HG02588 (cell line): Measurements from ENCODE around the gene RGMB.

Source experiments
- ATAC-seq: cut with Tn5 transposase; IDR thresholded peaks from one replicate; pipeline ENCODE4 v1.9.1; 2021; ENCODE audit warnings: mild to moderate bottlenecking, moderate library complexity; ENCODE audit not compliant: unreplicated experiment

RGMB gene

DNA sequence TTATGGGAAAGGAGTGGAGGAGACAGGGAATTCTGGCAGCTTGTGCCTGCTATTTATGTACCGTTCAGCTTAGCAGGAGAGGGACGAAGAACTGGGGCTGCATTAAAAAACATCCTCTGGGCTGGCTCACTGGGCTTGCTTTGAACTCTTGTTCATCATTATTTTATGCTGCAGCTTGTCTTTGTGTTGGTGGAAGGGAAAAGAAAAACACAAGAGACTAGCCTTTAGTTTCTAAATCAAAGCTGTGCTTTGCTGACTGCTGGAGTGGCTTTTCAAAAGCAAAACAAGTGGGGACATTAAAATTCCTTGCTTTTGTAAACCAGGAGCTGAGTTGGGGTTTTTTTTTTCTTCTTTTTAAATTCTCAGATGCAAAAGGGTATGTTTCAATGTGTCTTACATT is 5.9 kb upstream of the RGMB start:
- ATAC-seq: no peak

DNA sequence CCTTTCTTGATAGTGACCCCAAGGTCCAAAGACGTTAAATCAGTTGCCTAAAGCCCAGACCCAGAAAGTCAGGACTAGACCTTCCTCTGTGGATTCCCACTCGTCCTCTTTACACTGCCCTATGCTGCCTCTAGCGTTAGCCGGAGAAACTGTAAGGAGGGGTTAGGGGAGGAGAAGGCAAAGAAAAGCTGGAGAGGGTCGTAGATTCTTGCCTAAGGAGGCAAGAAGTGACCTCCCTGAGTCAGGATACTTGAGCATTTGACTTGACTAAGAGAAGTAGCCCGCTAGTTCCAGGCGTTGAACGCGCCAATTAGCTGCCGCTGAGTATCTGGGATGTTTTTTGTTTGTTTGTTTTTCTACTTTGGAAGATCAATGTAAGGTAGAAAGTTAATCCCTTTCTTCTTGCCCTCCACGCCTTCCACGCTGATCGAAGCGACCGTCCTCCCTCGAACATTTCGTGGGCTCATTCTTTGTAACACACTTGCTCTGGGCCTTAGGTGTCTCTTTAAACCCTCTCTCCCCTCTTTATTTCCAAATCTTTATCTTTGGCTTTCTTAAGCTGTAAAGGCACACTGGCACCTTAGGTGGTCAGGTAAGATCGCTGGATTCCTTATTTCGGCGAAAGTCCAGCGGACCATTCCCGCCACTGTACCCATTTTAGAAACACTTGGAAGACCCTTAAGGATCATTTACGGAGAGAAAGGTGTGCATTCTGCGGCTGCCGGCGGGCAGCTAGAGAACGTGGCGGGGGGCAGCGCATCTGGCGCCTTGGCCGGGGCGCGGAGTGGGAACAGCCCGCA is 5.1 kb upstream of the RGMB start:
- peak; percentile 44 for ATAC-seq

- ATAC-seq: no peak
Measured at GRCh38 chr5:98768960-98769209, 4.6 kb upstream of the RGMB start.

- no peak for ATAC-seq
Measured at GRCh38 chr5:98769210-98769958, 4.1 kb upstream of the RGMB start.

DNA sequence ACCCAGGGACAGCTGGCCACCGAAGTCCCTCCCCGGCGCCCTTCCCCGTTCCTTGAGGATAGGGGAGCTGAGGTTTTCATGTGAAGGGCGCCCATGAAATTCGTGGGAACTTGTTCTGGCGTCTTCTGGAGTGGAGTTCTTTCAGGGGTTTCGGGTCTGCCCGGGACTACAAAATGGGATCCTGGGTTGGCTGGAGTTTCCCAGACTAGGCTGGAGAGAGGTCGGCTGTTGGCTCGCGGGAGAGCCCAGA is 3.6 kb upstream of the RGMB start:
- ATAC-seq: no peak

- no peak for ATAC-seq
Measured at GRCh38 chr5:98770209-98770910, 3.1 kb upstream of the RGMB start.

GRCh38 chr5:98770911-98771322 is 2.5 kb upstream of the RGMB start:
- ATAC-seq: no peak

DNA sequence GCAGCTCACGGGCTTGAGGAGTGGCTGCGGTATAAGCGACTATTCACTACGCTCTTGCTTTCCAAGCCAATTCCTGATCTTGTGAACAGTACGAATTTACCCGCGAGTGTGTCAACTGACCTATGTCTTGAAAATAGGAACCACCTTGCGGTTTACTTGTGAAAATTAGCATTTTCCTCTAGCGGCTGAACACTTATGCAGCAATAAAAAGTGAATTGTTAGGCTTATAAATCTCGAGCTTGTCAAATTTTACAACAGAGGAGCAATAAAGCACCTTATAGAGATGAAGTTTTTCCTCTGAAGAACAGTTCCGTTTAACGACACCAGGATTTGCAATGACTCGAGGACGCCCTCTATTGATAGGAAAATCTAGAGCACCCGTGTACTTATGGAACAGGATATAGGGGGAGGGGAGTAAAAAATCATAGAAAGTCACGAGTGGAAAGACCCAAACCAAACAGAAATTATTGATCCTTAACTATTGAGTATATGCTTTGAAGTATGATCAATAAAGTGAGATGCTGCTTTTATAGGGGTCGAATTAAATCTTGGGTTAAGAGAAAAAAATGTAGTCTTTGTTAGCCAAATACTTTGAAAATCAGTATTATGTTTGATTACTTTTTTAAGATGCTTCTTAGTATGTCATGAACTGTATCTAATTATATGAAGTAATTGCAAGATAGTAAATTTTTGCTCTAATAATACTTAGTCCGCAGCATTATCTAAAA is 1.9 kb upstream of the RGMB start:
- ATAC-seq: no peak

- ATAC-seq: no peak
Measured at GRCh38 chr5:98772415-98773213, 849 bp upstream of the RGMB start.

DNA sequence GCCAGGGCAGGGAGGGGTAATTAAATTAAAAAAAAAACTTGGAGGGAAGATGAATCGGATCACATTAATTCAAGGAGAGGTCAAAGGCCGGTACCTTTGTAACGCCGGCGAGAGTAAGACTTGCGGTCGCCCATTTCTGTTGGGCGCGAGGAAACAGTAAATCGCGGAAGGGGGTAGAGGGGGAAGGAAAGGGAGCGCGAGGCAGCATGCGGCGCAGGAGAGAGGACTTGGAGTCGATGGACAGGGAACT is 324 bp upstream of the RGMB start:
- ATAC-seq: no peak

- peak; percentile 22 for ATAC-seq
Measured at GRCh38 chr5:98774192-98775033, 950 bp downstream of the RGMB start.

- no peak for ATAC-seq
Measured at GRCh38 chr5:98775246-98776065, 2.0 kb downstream of the RGMB start.

DNA sequence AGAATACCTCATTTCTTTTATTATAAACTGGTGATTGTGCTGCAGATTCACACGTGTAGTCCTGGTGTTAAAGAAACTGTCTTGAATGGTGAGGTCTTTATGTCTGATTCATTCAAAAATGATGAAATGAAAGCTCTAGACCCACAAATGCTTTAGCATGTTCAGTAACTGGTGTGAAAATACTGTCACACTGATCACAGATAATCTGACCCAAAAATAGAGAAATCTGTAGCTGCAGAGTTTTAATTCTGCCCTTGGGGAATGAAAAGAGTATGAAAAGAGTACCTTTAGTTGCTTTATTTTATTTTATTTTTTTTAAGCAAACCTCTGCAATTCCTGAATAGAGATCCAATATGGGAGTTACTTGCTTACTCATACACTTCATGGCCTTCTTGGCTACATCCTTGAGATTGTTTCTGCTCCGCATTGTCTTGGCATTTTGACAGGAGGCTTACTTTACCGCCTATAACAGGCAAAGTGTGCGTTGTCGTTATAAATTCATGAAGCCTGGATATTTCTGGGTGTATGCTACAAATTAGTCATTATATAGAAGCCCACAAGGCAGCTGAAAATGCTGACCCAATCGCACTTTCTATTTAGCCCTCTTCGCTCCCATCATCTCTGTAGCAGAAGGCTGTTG is 2.7 kb downstream of the RGMB start:
- no peak for ATAC-seq

DNA sequence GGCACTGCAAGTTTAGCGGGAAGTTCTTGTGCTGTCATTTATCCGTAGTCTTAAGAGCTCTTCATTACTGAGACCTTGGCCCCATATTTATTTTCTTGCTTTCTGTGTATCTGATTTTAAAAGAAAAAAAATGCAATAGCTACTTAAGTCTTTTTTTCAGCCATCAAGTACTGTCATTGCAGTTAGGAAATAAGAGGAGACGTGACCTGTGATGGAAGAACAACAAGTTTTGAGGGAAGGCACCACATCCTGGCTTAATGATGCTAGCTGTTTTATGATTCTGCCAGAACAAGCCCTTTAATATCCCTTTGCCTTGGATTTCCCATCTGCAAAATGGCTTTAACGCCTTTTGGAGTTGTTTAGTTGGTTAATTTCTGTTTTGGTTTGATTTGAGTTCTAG is 3.8 kb downstream of the RGMB start:
- no peak for ATAC-seq

- ATAC-seq: no peak
Measured at GRCh38 chr5:98779264-98779877, 5.9 kb downstream of the RGMB start.

DNA sequence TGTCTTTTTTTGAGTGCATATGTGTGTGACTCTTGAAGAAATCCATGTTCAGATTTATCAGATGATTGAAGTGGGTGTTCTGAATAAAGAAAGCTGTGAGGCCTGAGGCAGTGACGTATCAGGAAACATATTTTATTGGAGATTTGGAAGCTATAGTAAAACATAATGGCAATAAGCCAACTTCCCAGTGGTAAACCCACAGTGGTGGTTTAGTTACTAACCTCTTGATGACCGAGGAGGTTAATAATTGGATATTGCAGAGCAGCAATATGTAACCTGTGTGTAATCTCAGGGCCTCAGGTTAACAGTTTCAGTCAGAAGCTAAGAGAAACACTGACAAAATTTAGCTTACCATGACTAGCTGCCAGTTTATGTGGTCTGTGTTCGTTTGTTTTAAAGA is 6.9 kb downstream of the RGMB start:
- no peak for ATAC-seq

DNA sequence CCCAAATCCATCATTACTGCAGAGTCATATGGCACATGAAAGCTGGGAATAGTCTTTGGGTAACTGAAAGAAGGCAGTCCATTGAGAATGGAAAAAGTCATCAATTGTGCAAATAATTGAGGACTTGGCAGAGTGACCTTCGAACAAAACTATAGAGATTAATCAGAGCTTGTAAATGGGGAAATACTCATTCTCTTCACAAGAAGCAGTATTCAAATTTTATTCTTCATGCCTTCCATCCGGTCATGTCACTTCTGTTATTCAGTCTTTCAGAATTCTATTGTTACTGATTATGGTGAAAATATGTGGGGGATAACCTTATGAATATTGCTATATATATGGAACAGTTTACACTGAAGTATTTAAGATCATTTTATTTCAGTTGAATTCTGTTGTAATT is 8.1 kb downstream of the RGMB start:
- no peak for ATAC-seq

DNA sequence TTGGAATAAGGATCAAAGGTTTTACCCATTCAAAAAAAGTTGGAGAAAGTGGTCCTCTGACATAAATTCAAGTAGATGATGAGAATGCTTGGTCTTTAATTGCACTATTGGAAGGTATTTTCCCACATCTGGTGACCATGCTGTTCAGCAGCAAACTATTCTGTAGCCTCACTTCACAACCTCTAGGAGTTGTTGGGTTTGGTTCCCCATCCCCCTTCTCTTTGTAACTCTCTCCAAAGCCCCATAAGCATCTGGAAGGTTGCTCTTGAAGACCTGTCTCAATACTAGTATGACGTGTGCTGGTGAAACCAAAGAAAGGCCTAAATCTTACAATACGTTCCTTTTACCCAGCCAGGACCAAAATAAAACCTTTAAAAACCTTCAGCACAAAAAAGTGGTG is 8.5 kb downstream of the RGMB start:
- ATAC-seq: no peak
